Activated effector memory CD4-positive, alpha-beta T cell treated with Interleukin-2 at 50 U/mL for 16 hours (primary cell): ENCODE data around the gene ZNF101.

Experiments used
- DNase-seq: peaks from one replicate; pipeline ENCODE4 v3.0.0-alpha.2; 2020

ZNF101 gene

GRCh38 chr19:19721896-19722295, 53.3 kb downstream of the ZNF101 start:
- no peak for DNase-seq

GRCh38 chr19:19732579-19733501, 64.2 kb downstream of the ZNF101 start, which contains the start of gene ZNF14:
ZNF14 (minus strand) TSS chr19:19733112; CDS start chr19:19732958, 154 bp downstream.
- DNase-seq = peak; percentile 86
